ENCODE results near the gene RUNDC3A. TPM values are rescaled to one million over a fixed set of nuclear protein-coding genes. Genes with fewer than 3 reads are reported as not detected.
A peak's percentile ranks its signal among the peaks of the same experiment; 100 is the strongest.

Gene RUNDC3A
- total and polyA plus RNA-seq, 2 of the 13 experiments (the other 11 are each of a cell fraction or from before 2014, with no cell fraction given) = 0.25 TPM; not detected in 1

DNA sequence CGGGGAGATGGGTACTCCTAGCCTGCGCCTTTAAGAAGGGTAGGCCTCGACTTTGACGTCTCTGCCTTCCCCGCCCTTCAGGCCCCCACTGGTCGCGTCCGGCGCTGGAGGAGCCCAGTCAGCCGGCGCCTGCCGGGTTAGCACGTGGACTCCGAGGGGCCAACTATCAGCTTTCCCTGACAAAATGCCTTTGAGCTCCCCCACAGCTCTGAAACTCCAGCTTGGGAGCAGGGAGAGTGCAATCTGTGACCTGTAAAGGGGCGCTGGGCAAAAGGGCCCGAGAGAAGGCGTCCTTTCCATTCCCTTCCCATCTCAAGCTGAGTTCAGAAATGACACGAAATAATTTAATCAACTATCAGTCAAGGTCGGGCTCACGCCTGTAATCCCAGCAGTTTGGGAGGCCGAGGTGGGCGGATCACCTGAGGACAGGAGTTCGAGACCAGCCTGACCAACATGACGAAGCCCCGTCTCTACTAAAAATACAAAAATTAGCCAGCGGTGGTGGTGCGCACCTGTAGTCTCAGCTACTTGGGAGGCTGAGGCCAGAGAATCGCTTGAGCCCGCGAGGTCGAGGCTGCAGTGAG lies 18.6 kb downstream of the RUNDC3A start (continued):
- TF ChIP-seq, protein P1, sequence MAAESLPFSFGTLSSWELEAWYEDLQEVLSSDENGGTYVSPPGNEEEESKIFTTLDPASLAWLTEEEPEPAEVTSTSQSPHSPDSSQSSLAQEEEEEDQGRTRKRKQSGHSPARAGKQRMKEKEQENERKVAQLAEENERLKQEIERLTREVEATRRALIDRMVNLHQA (CRISPR knock-in tag; IDR thresholded peaks at IDR 0.05) = no peak
- TF ChIP-seq ZNF138 (CRISPR knock-in tag; IDR thresholded peaks at IDR 0.05; ENCODE audit: low read depth) (peak; percentile 48; the same call in 1 of the 2 replicates), ZNF337 (CRISPR knock-in tag; IDR thresholded peaks at IDR 0.05; ENCODE audit: borderline replicate concordance, low read depth) (no peak), ZNF790 (CRISPR knock-in tag; IDR thresholded peaks at IDR 0.05; ENCODE audit: borderline replicate concordance) (no peak), ZNF224 (CRISPR knock-in tag; IDR thresholded peaks at IDR 0.05) (no peak), RFX5 (IDR thresholded peaks at IDR 0.05; ENCODE audit: low read depth, low read length) (no peak), YEATS2 (CRISPR knock-in tag; IDR thresholded peaks at IDR 0.05; ENCODE audit: borderline replicate concordance) (peak; percentile 89; the same call in 1 of the 2 replicates), KLF12 (CRISPR knock-in tag; IDR thresholded peaks at IDR 0.05; ENCODE audit: borderline replicate concordance) (no peak), CCDC6 (CRISPR knock-in tag; IDR thresholded peaks at IDR 0.05) (no peak), ZBTB20 (CRISPR knock-in tag; IDR thresholded peaks at IDR 0.05; ENCODE audit: borderline replicate concordance, low read depth) (peak; percentile 37; the same call in 1 of the 2 replicates), ZNF75D (CRISPR knock-in tag; IDR thresholded peaks at IDR 0.05; ENCODE audit: borderline replicate concordance) (no peak), MED8 (CRISPR knock-in tag; IDR thresholded peaks at IDR 0.05; ENCODE audit: insufficient replicate concordance) (no peak)
- TF ChIP-seq, protein P2, sequence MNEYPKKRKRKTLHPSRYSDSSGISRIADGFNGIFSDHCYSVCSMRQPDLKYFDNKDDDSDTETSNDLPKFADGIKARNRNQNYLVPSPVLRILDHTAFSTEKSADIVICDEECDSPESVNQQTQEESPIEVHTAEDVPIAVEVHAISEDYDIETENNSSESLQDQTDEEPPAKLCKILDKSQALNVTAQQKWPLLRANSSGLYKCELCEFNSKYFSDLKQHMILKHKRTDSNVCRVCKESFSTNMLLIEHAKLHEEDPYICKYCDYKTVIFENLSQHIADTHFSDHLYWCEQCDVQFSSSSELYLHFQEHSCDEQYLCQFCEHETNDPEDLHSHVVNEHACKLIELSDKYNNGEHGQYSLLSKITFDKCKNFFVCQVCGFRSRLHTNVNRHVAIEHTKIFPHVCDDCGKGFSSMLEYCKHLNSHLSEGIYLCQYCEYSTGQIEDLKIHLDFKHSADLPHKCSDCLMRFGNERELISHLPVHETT (CRISPR knock-in tag; conservative IDR thresholded peaks at IDR 0.05) = no peak
- TF ChIP-seq, protein P3, sequence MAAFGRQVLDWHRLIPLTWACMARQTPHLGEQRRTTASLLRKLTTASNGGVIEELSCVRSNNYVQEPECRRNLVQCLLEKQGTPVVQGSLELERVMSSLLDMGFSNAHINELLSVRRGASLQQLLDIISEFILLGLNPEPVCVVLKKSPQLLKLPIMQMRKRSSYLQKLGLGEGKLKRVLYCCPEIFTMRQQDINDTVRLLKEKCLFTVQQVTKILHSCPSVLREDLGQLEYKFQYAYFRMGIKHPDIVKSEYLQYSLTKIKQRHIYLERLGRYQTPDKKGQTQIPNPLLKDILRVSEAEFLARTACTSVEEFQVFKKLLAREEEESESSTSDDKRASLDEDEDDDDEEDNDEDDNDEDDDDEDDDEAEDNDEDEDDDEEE (CRISPR knock-in tag; IDR thresholded peaks at IDR 0.05) = no peak
- TF ChIP-seq, protein P4, sequence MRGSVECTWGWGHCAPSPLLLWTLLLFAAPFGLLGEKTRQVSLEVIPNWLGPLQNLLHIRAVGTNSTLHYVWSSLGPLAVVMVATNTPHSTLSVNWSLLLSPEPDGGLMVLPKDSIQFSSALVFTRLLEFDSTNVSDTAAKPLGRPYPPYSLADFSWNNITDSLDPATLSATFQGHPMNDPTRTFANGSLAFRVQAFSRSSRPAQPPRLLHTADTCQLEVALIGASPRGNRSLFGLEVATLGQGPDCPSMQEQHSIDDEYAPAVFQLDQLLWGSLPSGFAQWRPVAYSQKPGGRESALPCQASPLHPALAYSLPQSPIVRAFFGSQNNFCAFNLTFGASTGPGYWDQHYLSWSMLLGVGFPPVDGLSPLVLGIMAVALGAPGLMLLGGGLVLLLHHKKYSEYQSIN (CRISPR knock-in tag; IDR thresholded peaks at IDR 0.05; ENCODE audit: borderline replicate concordance) = no peak
- TF ChIP-seq, protein P5, sequence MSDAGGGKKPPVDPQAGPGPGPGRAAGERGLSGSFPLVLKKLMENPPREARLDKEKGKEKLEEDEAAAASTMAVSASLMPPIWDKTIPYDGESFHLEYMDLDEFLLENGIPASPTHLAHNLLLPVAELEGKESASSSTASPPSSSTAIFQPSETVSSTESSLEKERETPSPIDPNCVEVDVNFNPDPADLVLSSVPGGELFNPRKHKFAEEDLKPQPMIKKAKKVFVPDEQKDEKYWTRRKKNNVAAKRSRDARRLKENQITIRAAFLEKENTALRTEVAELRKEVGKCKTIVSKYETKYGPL (CRISPR knock-in tag; IDR thresholded peaks at IDR 0.05) = no peak
- TF ChIP-seq, protein P6, sequence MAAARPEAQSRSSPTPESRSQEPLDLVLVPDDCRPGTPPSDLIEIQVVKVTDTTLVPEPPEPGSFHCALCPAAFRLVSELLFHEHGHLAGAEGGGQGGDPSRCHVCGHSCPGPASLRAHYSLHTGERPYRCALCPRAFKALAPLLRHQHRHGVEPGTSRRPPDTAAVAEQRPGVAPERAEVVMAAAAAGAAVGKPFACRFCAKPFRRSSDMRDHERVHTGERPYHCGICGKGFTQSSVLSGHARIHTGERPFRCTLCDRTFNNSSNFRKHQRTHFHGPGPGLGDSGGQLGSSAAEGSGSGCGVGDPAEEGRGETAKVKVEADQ (CRISPR knock-in tag; IDR thresholded peaks at IDR 0.05; ENCODE audit: borderline replicate concordance) = no peak
- TF ChIP-seq, protein P7, sequence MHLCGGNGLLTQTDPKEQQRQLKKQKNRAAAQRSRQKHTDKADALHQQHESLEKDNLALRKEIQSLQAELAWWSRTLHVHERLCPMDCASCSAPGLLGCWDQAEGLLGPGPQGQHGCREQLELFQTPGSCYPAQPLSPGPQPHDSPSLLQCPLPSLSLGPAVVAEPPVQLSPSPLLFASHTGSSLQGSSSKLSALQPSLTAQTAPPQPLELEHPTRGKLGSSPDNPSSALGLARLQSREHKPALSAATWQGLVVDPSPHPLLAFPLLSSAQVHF (CRISPR knock-in tag; IDR thresholded peaks at IDR 0.05) = no peak
